Renal cortex interstitium (tissue), 11 donors: Measurements from ENCODE around the gene HK1. TPM values are rescaled to one million over a fixed set of nuclear protein-coding genes. Genes with fewer than 3 reads are reported as not detected.

Experiments
- DNase-seq, 11 donors: peaks; one replicate each; pipeline ENCODE4 v3.0.0-alpha.2; 2013; ENCODE audit warnings: low read depth in 9 of 11, low spot score in 4 of 11; ENCODE audit errors: extremely low read depth in 1 of 11
- polyA plus RNA-seq, 3 donors: library from polyadenylated mRNA; unstranded; fragments of 120-200 nt; gene quantifications; one replicate each; pipeline ENCODE4 v1.2.1, GENCODE V29; 2013; ENCODE audit not compliant: insufficient read length in 3 of 3

HK1 gene
- polyA plus RNA-seq, 3 donors: 49.7 to 58.3 (median 53.4) TPM

GRCh38 chr10:69419744-69420126 lies 141.4 kb downstream of the HK1 start:
- no peak for DNase-seq

- DNase-seq: no peak
Measured at GRCh38 chr10:69421611-69422308, 143.5 kb downstream of the HK1 start.

GRCh38 chr10:69422676-69423075 lies 144.4 kb downstream of the HK1 start:
- DNase-seq: no peak

- DNase-seq: no peak
Measured at GRCh38 chr10:69425041-69425440, 146.7 kb downstream of the HK1 start.

- no peak for DNase-seq
Measured at GRCh38 chr10:69425511-69426298, 147.4 kb downstream of the HK1 start.

- DNase-seq: no peak
Measured at GRCh38 chr10:69426376-69426727, 148.1 kb downstream of the HK1 start.

GRCh38 chr10:69428165-69428564 lies 149.9 kb downstream of the HK1 start:
- no peak for DNase-seq

- DNase-seq: no peak
Measured at GRCh38 chr10:69434169-69434568, 155.9 kb downstream of the HK1 start.

GRCh38 chr10:69434926-69435325 lies 156.6 kb downstream of the HK1 start:
- no peak for DNase-seq

- no peak for DNase-seq
Measured at GRCh38 chr10:69435966-69436520, 157.7 kb downstream of the HK1 start.

GRCh38 chr10:69437321-69438259 lies 159.3 kb downstream of the HK1 start:
- DNase-seq: no peak

- DNase-seq: no peak
Measured at GRCh38 chr10:69438536-69439349, 160.4 kb downstream of the HK1 start.

- no peak for DNase-seq
Measured at GRCh38 chr10:69439350-69439739, 161.0 kb downstream of the HK1 start.

- DNase-seq: no peak
Measured at GRCh38 chr10:69439813-69440506, 161.7 kb downstream of the HK1 start.

GRCh38 chr10:69443354-69443753 lies 165.1 kb downstream of the HK1 start:
- no peak for DNase-seq

GRCh38 chr10:69445041-69445440 lies 166.7 kb downstream of the HK1 start:
- no peak for DNase-seq

GRCh38 chr10:69446229-69446628 lies 167.9 kb downstream of the HK1 start:
- DNase-seq: no peak

GRCh38 chr10:69446650-69447151 lies 168.4 kb downstream of the HK1 start:
- DNase-seq: no peak
